B cell (primary cell): ENCODE data around the gene PKIB. TPM values are rescaled to one million over a fixed set of nuclear protein-coding genes. Genes with fewer than 3 reads are reported as not detected.

Source experiments
- ATAC-seq: fragments of 200-7000 bp; cut with Tn5 transposase; one replicate; pipeline ENCODE4 v1.10.0; 2021; ENCODE audit warnings: low read depth, mild to moderate bottlenecking, moderate number of reproducible peaks, moderate library complexity
- CTCF ChIA-PET: fragments of 350-600 bp; sonication (Branson Sonifier 250); formaldehyde crosslinking; loops from one replicate; lab custom pipeline; 2021; ENCODE audit warnings: antibody characterized with exemption, inconsistent platforms; lab: Charles Lee
- POLR2A ChIA-PET: fragments of 350-600 bp; sonication (Branson Sonifier 250); formaldehyde crosslinking; loops from one replicate; lab custom pipeline; 2021; ENCODE audit warnings: antibody characterized with exemption; lab: Charles Lee
- DNase-seq: peaks from one replicate; pipeline ENCODE4 v3.0.0; 2013
- H2AFZ ChIP-seq: 2 replicates; pipeline ENCODE4 v1.6.1; 2012; ENCODE audit warnings: mild to moderate bottlenecking, low read depth, low read length; ENCODE audit not compliant: insufficient read depth, poor library complexity, severe bottlenecking
- H3K27ac ChIP-seq, 2 donors: 1 replicate in 1 of 2; 2 replicates in 1 of 2; pipeline ENCODE4 v1.5.1; 2012 to 2013; ENCODE audit warnings: low read length in 2 of 2, mild to moderate bottlenecking in 2 of 2, moderate library complexity in 1 of 2
- H3K27me3 ChIP-seq, 4 experiments: fragments of 200-600 bp in 1 of 4; sonication (generic) in 1 of 4; replicated peaks in 1 of 4; 1 replicate in 2 of 4; 2 replicates in 2 of 4; pipeline versions ENCODE4 v1.6.1 to v1.7.0; 2013 to 2016; ENCODE audit warnings: low read length in 3 of 4, mild to moderate bottlenecking in 2 of 4, mixed read lengths in 1 of 4, moderate library complexity in 1 of 4; ENCODE audit not compliant: insufficient read depth in 4 of 4, control insufficient read depth in 3 of 4; ENCODE audit errors: control extremely low read depth in 1 of 4
- H3K36me3 ChIP-seq, 2 experiments: replicated peaks in 1 of 2; 1 replicate in 1 of 2; 2 replicates in 1 of 2; pipeline versions ENCODE4 v1.6.1 to v1.7.1; 2013; ENCODE audit warnings: low read length in 1 of 2; ENCODE audit not compliant: insufficient read depth in 2 of 2, control insufficient read depth in 1 of 2; ENCODE audit errors: control extremely low read depth in 1 of 2, extremely low read depth in 1 of 2
- H3K4me1 ChIP-seq, 2 donors: fragments of 200-600 bp in 1 of 2; sonication (generic) in 1 of 2; 1 replicate in 1 of 2; 2 replicates in 1 of 2; pipeline versions ENCODE4 v1.5.1 to v1.6.1; 2013 to 2017; ENCODE audit warnings: low read length in 2 of 2; ENCODE audit not compliant: control insufficient read depth in 2 of 2, insufficient read depth in 2 of 2
- H3K4me2 ChIP-seq: replicated peaks from 2 replicates; pipeline ENCODE3; 2012; ENCODE audit warnings: mild to moderate bottlenecking, low read depth, low read length; ENCODE audit not compliant: poor library complexity, severe bottlenecking
- H3K4me3 ChIP-seq, 5 experiments: fragments of 200-600 bp in 1 of 5; sonication (generic) in 1 of 5; 1 replicate in 3 of 5; 2 replicates in 2 of 5; pipeline versions ENCODE4 v1.5.1 to v1.7.0; 2011 to 2016; ENCODE audit warnings: low read length in 4 of 5, mild to moderate bottlenecking in 4 of 5, low read depth in 2 of 5, control low read depth in 1 of 5, moderate library complexity in 1 of 5; ENCODE audit not compliant: insufficient read depth in 1 of 5; ENCODE audit errors: control extremely low read depth in 1 of 5, extremely low read depth in 1 of 5
- H3K79me2 ChIP-seq: fragments of 200-600 bp; sonication (generic); one replicate; pipeline ENCODE4 v1.6.0; 2016; ENCODE audit warnings: low read length; ENCODE audit not compliant: control insufficient read depth, insufficient read depth
- H3K9ac ChIP-seq: fragments of 200-600 bp; sonication (generic); 2 replicates; pipeline ENCODE4 v1.6.1; 2017; ENCODE audit warnings: mild to moderate bottlenecking, low read length, moderate library complexity
- H3K9me3 ChIP-seq, 3 donors: one replicate each; pipeline versions ENCODE4 v1.6.1 to v1.7.1; 2013; ENCODE audit warnings: low read length in 2 of 3; ENCODE audit not compliant: control insufficient read depth in 2 of 3, insufficient read depth in 1 of 3; ENCODE audit errors: control extremely low read depth in 1 of 3
- H4K20me1 ChIP-seq: 2 replicates; pipeline ENCODE4 v1.6.0; 2012; ENCODE audit warnings: mild to moderate bottlenecking, low read length; ENCODE audit not compliant: insufficient read depth, control insufficient read depth, poor library complexity, severe bottlenecking
- H3K27ac Mint-ChIP-seq: one replicate; pipeline ENCODE4 v1.8.0; 2021; ENCODE audit warnings: mixed read lengths
- H3K27me3 Mint-ChIP-seq: one replicate; pipeline ENCODE4 v1.8.0; 2021; ENCODE audit warnings: mixed read lengths
- H3K4me1 Mint-ChIP-seq: one replicate; pipeline ENCODE4 v1.8.0; 2021; ENCODE audit warnings: mixed read lengths
- H3K4me3 Mint-ChIP-seq: one replicate; pipeline ENCODE4 v1.8.0; 2021; ENCODE audit warnings: mixed read lengths
- H3K9me3 Mint-ChIP-seq: one replicate; pipeline ENCODE4 v1.8.0; 2022; ENCODE audit warnings: mixed read lengths; ENCODE audit not compliant: insufficient read depth
- EZH2 ChIP-seq: IDR thresholded peaks from 2 replicates; pipeline ENCODE4 v1.6.1; 2012; ENCODE audit warnings: borderline replicate concordance, low read depth, mild to moderate bottlenecking, moderate library complexity, low read length; ENCODE audit not compliant: insufficient read depth, poor library complexity, severe bottlenecking
- WGBS: methylation state at CpG from one replicate; pipeline ENCODE4 v1.1.5; 2013; ENCODE audit warnings: missing lambda C conversion rate; ENCODE audit not compliant: insufficient coverage; 5-methylcytosine and 5-hydroxymethylcytosine counted together
- intact Hi-C: fragments of 100-400 bp; cut with micrococcal nuclease; formaldehyde crosslinking; loops from one replicate; pipeline ENCODE4 v1.10.0; 2022
- polyA plus RNA-seq: library from polyadenylated mRNA; depleted of rRNA; stranded (reverse); fragments of >200 nt; gene quantifications from 2 replicates; pipeline ENCODE4 v1.2.3, GENCODE V29; 2012
- total RNA-seq, 2 donors: library from RNA; stranded (reverse); fragments of 120-200 nt in 1 of 2; gene quantifications; 1 replicate in 1 of 2; 2 replicates in 1 of 2; pipeline versions ENCODE4 v1.2.3 to v1.2.4, GENCODE V29; 2013 to 2022
- TF ChIP-seq, protein P1 (sequence below): fragments of 200-600 bp; IDR thresholded peaks from one replicate; pipeline ENCODE4 v1.8.0; 2022; ENCODE audit warnings: antibody characterized with exemption, mild to moderate bottlenecking

Gene PKIB
- total and polyA plus RNA-seq, 2 donors (not counting 1 experiment from before 2014, with no cell fraction given): 0.27 to 1.2 TPM

DNA sequence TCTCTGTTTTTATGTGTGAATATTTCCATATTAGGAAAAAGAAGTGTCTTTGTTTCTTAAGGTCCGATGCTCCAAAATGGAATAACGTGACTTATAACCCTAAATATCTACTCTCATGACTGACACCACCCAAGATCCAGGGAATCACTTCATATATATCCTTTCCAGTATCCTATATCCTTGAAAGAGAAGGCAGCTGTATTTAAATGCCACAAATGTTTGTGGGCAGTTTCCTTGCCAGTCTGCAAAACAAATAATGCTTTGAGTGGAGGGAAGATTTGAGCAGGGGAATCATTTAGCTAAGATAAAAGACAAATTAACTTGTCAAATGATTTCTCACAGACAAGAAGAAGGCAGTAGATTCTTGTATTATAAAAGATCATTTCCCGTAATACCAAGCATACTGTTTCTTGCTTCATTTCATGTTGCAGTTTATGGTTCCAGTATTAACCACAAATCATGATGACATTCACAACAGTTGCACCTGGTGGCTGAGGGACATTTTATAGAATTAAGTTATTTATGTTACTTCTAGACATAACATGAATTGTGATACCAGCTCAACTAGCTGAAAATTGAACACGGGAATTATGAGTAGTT lies 139.3 kb downstream of the PKIB start:
- POLR2A ChIA-PET: interaction anchor here (1.7 kb wide), 1 partner anchor 40 kb away, joined by 3 read pairs; the partner anchor contains the start of gene SMPDL3A

DNA sequence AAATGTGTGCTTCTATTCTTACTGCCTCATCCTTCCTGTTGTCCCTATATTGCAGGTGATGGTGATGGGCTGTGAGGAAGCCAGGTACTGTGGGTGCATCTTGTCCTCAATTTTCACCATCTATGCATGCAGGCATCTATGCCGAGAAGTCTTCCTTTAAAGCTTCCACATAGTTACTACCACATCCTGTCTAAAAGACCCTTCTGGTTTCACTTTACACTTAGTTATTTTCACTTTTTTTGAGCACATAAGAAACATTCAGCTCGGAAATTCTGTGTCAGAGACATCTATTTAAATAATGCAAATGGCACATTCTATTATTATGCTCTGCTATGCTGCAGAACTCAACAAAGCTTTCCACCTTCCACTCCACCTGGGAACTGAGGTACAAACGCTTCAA lies 141.1 kb downstream of the PKIB start:
- H3K9ac ChIP-seq: peak overlapping the region; percentile 36
- H3K9me3 ChIP-seq: peaks cover 0 to 9% (median 0%) of the 10 kb centered on the region in 3 donors
- DNase-seq (peak; percentile 20), ATAC-seq (peak; percentile 58)
- H3K4me3 ChIP-seq: no peak overlapping the region
- CTCF ChIA-PET: interaction anchor here (1.2 to 1.5 kb wide), 3 partner anchors 20 to 87 kb away, joined by 3 to 5 read pairs (median 5); partner anchors contain the start of gene SMPDL3A
- 4% methylated on average over 3 of the region's 3 CpGs for WGBS
- no peak for TF ChIP-seq EZH2
- TF ChIP-seq, protein P1, sequence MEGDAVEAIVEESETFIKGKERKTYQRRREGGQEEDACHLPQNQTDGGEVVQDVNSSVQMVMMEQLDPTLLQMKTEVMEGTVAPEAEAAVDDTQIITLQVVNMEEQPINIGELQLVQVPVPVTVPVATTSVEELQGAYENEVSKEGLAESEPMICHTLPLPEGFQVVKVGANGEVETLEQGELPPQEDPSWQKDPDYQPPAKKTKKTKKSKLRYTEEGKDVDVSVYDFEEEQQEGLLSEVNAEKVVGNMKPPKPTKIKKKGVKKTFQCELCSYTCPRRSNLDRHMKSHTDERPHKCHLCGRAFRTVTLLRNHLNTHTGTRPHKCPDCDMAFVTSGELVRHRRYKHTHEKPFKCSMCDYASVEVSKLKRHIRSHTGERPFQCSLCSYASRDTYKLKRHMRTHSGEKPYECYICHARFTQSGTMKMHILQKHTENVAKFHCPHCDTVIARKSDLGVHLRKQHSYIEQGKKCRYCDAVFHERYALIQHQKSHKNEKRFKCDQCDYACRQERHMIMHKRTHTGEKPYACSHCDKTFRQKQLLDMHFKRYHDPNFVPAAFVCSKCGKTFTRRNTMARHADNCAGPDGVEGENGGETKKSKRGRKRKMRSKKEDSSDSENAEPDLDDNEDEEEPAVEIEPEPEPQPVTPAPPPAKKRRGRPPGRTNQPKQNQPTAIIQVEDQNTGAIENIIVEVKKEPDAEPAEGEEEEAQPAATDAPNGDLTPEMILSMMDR: no peak
- POLR2A ChIA-PET: interaction anchor here (1.7 kb wide), 1 partner anchor 38 kb away, joined by 3 read pairs; the partner anchor contains the start of gene SMPDL3A
- no peaks in the 10 kb centered on the region for H3K79me2 ChIP-seq
- Mint-ChIP-seq H3K9me3 (peaks cover 3% of the 10 kb centered on the region), H3K27ac (peak overlapping the region; percentile 90), H3K4me3 (peak overlapping the region; percentile 75), H3K27me3 (no peaks in the 10 kb centered on the region), H3K4me1 (peaks cover 48% of the 10 kb centered on the region)
- peak overlapping the region; percentile 53 for H2AFZ ChIP-seq
- peak overlapping the region; percentile 40 to 46 for H3K27ac ChIP-seq
- H3K27me3 ChIP-seq: no peaks in the 10 kb centered on the region
- H3K4me2 ChIP-seq: peak overlapping the region; percentile 44
- no peaks in the 10 kb centered on the region for H4K20me1 ChIP-seq
- H3K36me3 ChIP-seq: no peaks in the 10 kb centered on the region
- peaks cover 7 to 17% of the 10 kb centered on the region in 2 donors for H3K4me1 ChIP-seq
- intact Hi-C loops: no loop called here

More for the DNA sequence above, 139.3 kb downstream of the PKIB start:
- CTCF ChIA-PET: interaction anchor here (1.1 to 1.3 kb wide), 2 partner anchors 19 to 89 kb away, joined by 4 to 5 read pairs; no protein-coding TSS in a partner anchor
- no peak overlapping the region for H3K4me3 ChIP-seq
- Mint-ChIP-seq H3K4me3 (no peak overlapping the region), H3K9me3 (peaks cover 3% of the 10 kb centered on the region), H3K4me1 (peaks cover 48% of the 10 kb centered on the region), H3K27me3 (no peaks in the 10 kb centered on the region), H3K27ac (no peak overlapping the region)
- DNase-seq (no peak), ATAC-seq (no peak)
- no CpG with 5 or more reads among the region's 4 CpGs for WGBS
- peaks cover 7 to 17% of the 10 kb centered on the region in 2 donors for H3K4me1 ChIP-seq
- H3K9ac ChIP-seq: no peak overlapping the region
- H3K79me2 ChIP-seq: no peaks in the 10 kb centered on the region
- intact Hi-C loops: loop anchor here (2.0 kb wide), 1 partner anchor 39 kb away; the partner anchor contains the start of gene SMPDL3A
- H3K4me2 ChIP-seq: no peak overlapping the region
- peaks cover 0 to 9% (median 0%) of the 10 kb centered on the region in 3 donors for H3K9me3 ChIP-seq
- no peaks in the 10 kb centered on the region for H4K20me1 ChIP-seq
- no peak for TF ChIP-seq EZH2
- TF ChIP-seq, protein P1: no peak
- H3K27ac ChIP-seq: no peak overlapping the region
- no peaks in the 10 kb centered on the region for H3K36me3 ChIP-seq
- H3K27me3 ChIP-seq: no peaks in the 10 kb centered on the region
- H2AFZ ChIP-seq: no peak overlapping the region
